GM12892 (cell line): ENCODE results near the gene UPP1.

Experiments used
- DNase-seq: peaks from one replicate; pipeline ENCODE4 v3.0.0; 2011; ENCODE audit not compliant: insufficient read length
- FAIRE-seq: peaks from 2 replicates; lab custom pipeline; 2011; peaks lifted over from hg19 to GRCh38; lab: Jason Lieb, UNC
- POLR2A ChIP-seq: IDR thresholded peaks from 2 replicates; pipeline ENCODE4 v1.6.1; 2011; ENCODE audit warnings: low read depth, low read length, control low read depth
- POLR2AphosphoS5 ChIP-seq: IDR thresholded peaks from 2 replicates; pipeline ENCODE4 v1.6.1; 2011; ENCODE audit warnings: low read depth, low read length, control low read depth
- TAF1 ChIP-seq: IDR thresholded peaks from 2 replicates; pipeline ENCODE4 v1.6.1; 2011; ENCODE audit warnings: low read depth, mild to moderate bottlenecking, control low read depth, low read length, borderline replicate concordance

Gene UPP1

DNA sequence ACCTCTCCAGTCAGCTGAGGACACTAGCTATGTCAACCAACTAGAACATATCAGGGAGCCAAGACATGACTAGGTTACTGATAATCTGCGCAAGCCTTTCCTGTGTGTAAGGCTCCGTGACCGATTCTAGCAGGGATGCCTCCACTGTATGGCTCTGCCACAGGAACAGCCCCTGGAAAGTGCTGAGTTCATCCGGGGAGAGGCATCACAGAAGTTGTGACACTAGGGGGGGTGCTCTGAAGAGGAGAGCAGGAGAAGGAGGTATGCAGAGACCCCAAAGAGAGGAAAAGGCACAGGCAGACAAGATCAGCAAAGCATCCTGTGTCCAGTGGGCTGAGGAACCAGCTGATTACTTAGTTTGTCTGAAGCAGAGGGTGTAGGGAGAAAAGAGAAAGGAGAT is 13.5 kb downstream of the UPP1 start:
- DNase-seq (no peak), FAIRE-seq (no peak)
- no peak for TF ChIP-seq TAF1
- no peak for TF ChIP-seq POLR2A
- no peak for TF ChIP-seq POLR2AphosphoS5

DNA sequence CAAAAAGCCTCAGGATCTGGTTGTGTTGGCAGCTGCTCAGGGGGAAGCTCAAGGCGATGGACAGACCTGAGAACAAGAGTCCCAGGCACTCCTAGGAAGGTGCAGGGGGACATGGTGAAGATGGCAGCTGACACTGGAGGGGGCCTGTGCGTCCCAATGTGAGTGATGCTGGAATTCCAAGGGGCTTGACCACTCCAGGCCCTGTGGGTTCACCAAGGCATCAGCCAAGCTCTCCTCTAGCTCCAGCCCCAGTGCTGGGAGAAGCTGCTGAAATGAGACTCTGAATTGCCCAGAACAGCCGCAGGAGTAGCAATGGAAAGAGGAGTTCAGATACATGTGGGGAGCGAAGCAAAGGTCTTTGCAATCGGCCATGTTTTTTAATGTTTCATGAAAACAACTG is 16.0 kb downstream of the UPP1 start:
- DNase-seq (no peak), FAIRE-seq (no peak)
- TF ChIP-seq POLR2AphosphoS5 (no peak), TAF1 (no peak), POLR2A (no peak)

DNA sequence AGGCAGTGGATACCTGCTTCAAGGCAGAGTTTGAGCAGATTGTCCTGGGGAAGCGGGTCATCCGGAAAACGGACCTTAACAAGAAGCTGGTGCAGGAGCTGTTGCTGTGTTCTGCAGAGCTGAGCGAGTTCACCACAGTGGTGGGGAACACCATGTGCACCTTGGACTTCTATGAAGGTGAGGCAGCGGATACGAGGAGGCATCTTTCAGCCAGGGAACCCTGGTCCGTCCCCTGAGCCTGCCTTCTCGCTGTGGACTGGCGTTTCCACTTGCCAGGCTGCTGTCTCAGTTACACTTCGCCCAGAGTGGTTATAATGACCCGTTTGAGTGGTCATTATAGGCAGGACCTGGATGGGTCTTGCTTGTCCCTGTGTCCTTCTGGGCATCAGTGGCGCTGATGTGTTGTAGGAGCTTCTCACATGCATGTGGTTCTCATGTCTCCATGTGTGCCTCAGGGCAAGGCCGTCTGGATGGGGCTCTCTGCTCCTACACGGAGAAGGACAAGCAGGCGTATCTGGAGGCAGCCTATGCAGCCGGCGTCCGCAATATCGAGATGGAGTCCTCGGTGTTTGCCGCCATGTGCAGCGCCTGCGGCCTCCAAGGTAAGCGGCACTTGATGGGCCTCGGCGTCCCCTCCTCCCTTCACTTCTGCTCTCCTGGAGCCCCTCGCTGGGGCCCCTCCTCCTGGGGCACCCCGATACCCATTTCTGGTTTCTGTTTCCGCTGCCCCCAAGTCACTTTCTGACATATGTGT is 18.0 kb downstream of the UPP1 start:
- TF ChIP-seq TAF1 (no peak), POLR2A (no peak), POLR2AphosphoS5 (no peak)

DNA sequence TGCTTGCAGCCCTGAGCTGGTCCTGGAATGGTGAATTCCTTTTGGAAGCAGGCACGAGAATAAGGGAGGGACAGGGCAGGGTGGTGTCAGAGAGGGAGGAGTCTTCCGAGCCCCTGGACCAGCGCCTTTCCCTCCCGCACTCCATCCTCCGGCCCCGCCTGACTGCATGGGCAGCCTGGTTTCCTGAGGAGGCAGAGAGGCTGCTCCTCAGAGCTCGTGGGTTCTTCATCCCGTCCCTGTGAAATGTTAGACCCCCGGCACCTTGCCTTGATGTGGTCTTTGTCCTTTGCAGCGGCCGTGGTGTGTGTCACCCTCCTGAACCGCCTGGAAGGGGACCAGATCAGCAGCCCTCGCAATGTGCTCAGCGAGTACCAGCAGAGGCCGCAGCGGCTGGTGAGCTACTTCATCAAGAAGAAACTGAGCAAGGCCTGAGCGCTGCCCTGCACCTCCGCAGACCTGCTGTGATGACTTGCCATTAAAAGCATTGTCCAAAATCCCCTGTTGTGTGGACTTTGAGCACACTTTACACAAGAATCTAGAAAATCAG is 18.9 kb downstream of the UPP1 start:
- no peak for FAIRE-seq
- TF ChIP-seq POLR2A: no peak
- no peak for TF ChIP-seq POLR2AphosphoS5
- TF ChIP-seq TAF1: no peak
- DNase-seq: no peak

More for the DNA sequence above, 18.0 kb downstream of the UPP1 start:
- FAIRE-seq (no peak), DNase-seq (no peak)

DNA sequence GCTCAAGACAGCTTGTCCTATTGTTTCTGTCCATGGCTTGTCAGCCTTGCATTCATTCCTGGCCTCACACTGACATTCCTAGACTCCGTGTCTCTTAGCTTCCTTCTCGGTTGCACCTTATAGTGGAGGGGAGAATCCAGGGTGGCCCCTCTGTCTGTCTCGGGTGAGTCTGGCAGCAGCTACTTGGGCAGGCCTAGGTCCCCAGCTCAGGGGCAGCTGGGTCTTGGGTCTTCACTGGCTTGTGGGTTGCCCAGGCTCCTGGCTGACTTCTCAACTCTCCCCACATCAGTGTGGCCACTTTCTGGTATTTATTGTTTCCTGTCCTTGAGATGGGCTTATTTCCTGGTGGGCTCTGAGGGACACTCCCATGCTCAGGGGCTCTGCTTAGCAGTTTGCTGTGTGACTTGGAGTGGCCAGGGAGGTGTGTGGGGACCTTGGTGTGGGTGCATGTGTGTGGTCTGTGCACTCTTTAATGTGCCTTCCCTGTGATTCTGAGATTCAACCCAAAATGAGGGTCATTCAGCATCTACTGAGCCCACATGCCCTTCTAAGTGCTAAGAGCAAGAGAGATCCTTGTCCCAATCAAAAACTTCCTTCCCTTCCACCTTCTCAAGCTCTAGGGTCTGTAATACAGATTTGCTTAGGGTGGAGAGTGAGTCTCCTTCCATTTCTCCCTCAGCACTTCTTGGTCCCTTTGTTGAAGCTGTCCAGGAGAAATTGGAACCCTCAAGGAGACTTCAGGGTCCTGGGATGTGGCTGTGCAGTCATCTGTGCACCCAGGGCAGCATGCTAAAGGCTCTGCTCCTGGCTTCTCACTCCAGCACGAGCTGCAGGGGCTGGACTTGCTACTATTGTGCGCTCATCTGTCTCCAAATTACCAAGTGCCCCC is 20.1 kb downstream of the UPP1 start:
- TF ChIP-seq POLR2A (no peak), TAF1 (no peak)
- FAIRE-seq (no peak), DNase-seq (no peak)

DNA sequence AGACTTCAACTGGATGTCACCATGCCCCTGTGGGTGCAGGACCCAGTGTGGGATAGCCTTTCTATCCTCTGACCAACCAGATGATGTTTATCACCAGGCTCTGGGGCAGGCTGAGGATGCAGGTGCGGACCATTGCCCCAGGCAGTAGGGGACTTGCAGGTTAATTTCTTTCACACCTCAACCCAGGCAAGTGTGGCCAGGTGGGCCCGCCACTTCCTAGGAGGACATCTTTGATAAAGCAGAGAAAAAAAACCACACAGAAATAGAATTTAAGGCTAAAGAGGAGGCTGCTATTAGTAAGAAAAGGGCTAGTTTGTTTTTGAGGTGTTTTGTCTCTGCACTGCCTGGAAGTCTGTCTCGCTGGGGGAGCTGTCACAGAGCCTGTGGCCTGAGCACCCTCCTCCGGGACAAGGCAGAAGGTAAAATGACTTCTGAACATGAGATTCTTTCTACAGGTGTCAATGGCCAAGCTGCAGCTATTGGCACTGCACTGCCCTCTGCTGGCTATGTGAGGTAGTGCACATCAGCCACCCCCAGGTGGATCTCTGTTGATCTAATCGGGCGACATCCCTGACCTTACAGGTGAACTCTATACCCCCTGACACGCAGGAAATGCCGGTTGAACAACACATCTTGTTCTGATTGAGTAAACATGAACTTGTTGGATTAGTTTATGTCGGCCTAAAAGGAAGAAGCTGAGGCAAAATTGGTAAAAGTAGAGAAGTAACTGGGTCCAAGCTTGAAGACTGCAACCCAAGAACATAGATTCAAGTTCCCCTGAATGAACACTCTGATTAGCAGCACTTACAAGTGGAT is 21.0 kb downstream of the UPP1 start:
- DNase-seq: peak; percentile 50
- TF ChIP-seq POLR2AphosphoS5 (no peak), POLR2A (no peak), TAF1 (no peak)
- peak; percentile 89 for FAIRE-seq

DNA sequence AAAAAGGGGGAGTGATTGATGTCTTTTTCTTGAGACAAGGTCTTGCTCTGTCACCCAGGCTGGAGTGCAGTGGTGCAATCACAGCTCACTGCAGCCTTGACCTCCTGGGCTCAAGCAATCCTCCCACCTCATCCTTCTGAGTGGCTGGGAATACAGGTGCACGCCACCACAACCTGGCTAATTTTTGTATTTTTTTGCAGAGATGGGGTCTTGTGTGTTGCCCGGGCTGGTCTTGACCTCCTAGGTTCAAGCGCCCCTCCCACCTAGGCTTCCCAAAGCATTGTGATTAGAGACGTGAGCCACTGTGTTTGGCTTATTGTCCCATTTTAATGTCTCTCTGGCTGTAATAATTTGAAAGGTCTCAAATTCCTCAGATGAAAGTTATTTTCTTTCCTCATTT is 21.8 kb downstream of the UPP1 start:
- FAIRE-seq (no peak), DNase-seq (no peak)
- TF ChIP-seq TAF1 (no peak), POLR2A (no peak), POLR2AphosphoS5 (no peak)

DNA sequence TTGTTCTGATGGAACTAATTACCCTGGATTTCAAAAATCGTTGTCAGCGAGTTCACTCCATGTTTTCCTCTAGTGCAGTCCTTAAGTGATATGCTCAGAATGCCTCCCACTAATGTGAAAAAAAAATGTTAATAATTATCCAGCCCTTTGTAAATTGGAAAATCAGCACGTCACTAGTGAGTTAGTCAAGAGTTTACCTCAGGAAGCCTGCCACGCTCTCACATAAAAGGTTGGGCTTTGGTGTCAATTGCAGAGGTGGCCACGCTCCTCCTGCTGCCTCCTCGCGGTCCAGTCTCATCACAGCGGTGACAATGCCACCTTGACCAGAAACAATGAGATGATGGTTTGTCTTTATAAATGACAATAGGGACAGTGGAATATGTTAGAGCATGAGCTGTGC is 22.5 kb downstream of the UPP1 start:
- FAIRE-seq (no peak), DNase-seq (no peak)
- TF ChIP-seq TAF1 (no peak), POLR2AphosphoS5 (no peak), POLR2A (no peak)

DNA sequence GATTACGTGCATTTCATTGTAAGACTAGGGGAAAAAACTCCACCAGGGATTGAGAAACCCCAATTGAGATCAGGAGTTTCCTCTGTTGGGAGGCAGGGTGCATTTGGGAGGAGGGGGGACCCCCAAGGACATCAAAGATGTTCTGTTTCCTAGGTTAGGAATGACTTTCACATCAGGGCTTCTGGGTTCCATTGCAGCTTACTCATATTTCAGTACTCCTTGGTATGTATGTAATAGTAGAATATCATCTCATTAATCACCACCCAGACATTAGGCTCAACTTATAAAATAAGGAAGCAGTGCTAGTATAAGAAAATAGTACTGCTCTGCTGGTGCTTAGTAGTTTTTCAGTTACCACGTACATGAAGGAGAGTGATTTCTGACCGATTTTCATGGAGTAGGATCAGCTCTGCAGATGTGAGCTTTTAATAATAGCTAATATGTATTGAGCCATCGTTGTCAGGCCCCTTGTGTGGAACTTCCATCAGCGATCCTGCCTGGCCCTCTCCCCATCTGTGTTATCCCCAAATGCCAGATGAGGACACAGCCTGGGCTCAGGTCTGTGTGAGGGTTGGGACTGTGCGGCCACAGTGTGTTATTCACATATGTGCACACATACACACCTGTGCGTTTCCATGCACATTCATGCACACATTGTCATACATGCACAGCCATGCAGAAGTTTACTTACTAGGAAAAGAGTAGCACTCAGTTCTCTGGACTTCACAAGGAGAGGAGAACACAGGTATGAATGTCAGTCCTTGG is 23.5 kb downstream of the UPP1 start:
- no peak for FAIRE-seq
- DNase-seq: no peak
- no peak for TF ChIP-seq POLR2AphosphoS5
- no peak for TF ChIP-seq POLR2A
- no peak for TF ChIP-seq TAF1

DNA sequence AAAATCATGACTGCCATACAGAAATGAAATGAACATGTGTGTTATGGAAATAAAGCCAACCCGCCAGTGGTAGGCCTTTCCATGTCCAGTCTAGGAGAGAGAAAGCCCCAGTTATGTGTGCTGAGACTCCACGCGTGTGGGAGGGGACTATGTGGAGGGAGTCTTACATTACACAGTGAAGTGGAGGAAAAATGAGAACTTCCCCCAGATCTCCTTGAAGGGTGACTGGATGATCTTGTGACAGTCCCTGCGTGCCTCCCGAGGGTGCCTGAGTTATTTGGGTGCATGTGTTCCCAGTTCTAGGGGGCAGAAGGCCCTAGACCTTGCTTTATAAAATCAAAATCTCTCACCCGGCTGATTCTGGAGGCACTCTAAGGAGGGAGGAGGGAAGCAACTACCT is 24.2 kb downstream of the UPP1 start:
- FAIRE-seq: no peak
- DNase-seq: no peak
- TF ChIP-seq POLR2A (no peak), POLR2AphosphoS5 (no peak), TAF1 (no peak)
